Left lobe of liver (tissue), 2 donors: ENCODE results near the gene CCDC171. TPM values are rescaled to one million over a fixed set of nuclear protein-coding genes. Genes with fewer than 3 reads are reported as not detected.

Experiments
- ATAC-seq: fragments of 200-7000 bp; cut with Tn5 transposase; one replicate; pipeline ENCODE4 v1.9.1; 2020; ENCODE audit warnings: mild to moderate bottlenecking, moderate library complexity
- DNase-seq: peaks from one replicate; pipeline ENCODE4 v3.0.0-alpha.2; 2020; ENCODE audit warnings: low spot score
- total RNA-seq: library from RNA; stranded (reverse); gene quantifications from one replicate; pipeline ENCODE4 v1.2.1, GENCODE V29; 2021
- donor health status: DM: no; HTN: no; CAD: no; lungs with moderate emphysema.
- donor health status: DM: no; HTN: yes; CAD: no.

CCDC171 gene
- total RNA-seq, 1 donor from 2014 or later = 0.45 TPM

DNA sequence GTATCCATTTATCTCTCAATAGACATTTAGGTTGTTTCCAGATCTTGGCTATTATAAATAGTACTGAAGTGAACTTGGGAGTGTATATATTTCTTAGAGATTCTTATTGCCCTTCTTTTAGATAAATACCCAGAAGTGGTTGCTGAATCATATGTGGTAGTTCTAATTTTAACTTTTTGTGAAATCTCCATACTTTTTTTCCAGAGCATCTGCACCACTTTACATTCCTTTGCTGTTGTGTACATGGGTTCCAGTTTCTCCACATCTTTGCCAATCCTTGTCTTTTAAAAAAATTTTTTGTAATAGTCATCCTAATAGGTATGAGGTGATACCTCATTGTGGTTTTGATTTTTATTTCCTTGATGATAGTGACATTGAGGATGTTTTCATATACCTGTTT, 303.7 kb downstream of the CCDC171 start:
- DNase-seq (no peak), ATAC-seq (no peak)

DNA sequence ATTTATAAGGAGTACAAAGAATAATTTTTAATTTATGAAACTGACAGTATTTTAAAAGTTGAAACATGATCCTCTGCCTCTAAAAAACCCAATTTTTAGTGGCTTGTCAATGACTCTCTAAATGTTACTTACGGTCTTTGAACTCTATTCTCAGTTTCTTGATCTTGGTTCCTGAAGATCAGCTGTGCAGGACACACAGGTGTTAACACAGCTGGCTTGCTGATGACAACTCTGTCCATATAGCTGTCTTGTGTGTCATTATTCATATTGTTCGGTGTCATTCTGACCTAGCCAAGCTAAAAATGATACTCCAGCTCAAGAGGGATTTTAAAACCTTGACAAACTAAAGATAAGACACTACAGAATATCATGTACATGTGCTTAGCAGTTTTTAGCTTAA, 314.5 kb downstream of the CCDC171 start:
- no peak for DNase-seq
- no peak for ATAC-seq

DNA sequence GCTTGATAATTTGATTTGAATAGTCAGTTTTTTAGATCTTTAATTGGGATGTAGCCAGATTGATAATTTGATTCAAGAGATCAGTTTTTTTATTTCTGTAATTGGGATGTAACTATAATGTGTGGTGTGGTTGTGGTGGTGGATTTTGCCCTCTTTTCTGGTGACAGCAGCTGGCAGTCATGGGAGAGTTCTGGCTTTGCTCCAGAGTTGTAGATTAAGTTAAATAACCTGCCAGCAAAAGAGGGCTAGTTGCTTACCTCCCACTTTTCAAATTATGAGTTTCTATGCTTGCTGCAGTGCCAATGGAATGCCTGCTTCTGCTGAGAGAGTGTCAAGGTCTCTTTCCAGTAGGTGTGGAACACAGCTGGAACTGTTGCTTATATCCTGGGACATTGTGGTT, 315.1 kb downstream of the CCDC171 start:
- DNase-seq = no peak
- no peak for ATAC-seq

DNA sequence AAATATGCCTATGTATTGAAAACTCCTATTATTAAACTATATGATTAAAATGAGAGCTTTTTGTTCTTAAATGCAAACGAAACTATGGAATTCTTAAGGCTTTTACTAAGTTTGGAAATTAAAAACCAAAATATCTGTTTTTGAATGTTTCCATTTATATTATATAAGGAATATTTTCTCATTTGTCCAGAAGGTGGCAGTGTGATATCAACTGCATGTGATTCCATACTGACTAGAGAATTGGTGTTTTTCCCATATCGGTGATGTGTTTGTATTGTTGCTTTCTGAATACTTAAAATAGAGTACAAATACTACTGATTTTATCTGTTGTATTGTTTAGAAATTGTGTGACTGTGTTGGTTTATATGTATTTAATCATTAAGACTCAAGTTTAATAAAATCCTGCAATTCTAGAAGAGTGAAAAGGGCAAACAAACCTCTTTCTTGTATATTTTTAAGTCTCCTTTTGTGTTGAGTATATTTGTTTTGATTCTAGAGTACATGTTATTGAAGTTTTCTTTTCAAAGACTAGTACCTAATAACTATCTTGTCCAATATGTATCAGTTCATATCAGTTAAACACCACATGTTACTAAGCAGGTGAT, 320.8 kb downstream of the CCDC171 start:
- no peak for DNase-seq

DNA sequence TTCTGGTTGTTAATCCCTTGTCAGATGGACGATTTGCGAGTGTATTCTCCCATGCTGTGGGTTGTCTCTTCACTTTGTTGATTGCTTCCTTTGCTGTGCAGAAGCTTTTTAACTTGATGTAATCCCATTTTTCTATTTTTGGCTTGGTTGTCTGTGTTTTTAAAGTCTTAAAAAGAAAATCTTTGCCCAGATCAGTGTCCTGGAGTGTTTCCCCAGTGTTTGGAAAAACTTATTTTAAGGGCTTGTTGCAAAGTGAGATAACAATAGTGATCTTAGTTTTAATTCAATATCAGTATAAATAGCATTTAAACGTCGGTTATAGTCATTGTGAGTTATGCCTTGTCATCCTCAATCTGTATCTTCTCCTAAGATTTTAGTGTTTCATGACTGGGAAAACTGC, 329.5 kb downstream of the CCDC171 start:
- DNase-seq (no peak), ATAC-seq (no peak)

More for the DNA sequence above, 320.8 kb downstream of the CCDC171 start:
- ATAC-seq = peak; percentile 78

DNA sequence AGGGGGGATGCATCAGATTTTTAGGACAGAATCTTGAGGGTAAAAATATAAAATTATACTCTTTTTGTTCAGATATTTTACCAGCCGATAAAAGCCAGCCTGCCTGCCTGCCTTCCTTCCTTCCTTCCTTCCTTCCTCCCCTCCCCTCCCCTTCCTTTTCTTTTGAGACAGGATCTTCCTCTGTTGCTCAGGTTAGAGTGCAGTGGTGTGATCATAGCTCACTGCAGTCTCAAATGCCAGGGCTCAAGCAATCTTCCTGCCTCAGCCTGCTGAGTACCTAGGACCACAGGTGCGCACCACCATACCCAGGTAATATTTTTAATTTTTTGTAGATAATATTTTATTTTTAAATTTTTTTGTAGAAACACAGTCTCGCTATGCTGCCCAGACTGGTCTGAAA, 330.0 kb downstream of the CCDC171 start:
- no peak for ATAC-seq
- DNase-seq = no peak

DNA sequence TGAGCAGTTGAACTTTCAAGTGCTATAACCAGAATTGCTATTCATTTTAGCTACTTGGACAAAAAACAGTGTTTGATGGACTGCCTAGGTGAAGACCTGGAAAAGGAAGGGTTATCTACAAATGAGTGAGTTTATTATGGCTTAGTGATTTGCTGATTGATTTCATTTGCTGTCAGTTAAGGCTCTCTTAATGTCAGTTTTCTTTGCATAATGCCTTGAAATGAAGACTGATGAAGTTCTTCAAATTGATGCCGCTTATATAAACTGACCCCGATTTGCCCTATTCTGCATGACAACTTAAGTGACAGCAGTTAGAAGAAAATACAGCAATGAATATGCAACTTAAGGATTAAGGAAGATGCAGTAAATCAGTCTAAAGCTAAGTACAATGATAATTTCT, 332.6 kb downstream of the CCDC171 start:
- DNase-seq = no peak
- no peak for ATAC-seq

DNA sequence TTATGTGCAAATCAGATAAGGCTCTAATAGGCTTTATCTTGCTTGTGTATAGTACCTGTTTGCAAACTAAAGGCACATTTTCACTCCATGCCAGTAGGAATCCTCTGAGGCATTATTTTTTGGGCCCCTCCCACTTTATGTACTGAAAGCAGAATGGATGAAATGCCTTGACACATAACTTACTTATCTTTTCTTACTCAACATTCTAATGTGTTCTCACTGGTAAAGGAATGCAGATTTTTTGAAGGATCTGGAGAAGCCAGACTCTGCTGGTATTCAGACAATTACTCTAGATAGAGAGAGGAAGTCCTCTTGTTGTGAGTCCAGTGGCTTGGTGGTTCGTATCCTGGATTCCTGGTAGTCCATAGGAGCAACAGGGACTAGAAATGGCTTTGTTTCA, 336.7 kb downstream of the CCDC171 start:
- DNase-seq = no peak
- ATAC-seq = no peak

DNA sequence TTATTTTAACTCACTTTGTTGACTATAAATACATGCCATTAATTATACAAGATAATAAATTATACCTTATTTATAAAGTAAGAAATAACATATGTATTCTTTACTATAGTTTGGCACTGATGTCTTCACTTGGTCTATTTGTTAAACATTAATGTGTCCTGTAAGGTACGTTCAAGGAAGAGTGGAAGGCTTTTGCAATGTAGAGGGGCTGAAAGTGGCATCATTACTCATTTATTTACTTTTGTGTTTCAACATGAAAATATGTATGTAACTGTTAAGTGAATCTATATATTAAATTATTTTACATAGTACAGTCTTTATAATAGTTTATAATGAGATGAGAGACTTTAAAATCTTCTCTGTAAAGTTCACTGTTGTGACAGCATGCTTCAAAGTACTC, 348.7 kb downstream of the CCDC171 start:
- no peak for ATAC-seq

DNA sequence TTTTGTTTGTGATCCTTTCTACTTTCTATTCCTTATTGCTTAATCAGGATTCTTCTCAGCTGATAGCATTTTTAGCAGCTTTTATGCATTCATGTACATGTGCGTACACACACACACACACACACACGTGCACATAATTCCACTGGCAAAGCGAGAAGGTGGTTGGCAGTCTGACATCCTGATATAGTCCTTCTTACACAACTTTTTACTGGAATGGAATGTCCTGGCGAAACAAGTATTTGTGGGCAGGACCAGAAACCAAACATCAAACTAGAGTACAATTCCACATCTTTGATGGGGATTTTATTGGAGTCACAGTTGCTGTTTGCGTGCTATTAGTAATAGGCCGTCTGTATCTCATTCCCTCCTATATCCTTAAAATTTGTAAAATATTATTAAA, 356.5 kb downstream of the CCDC171 start:
- ATAC-seq = peak; percentile 25

More for the DNA sequence above, 348.7 kb downstream of the CCDC171 start:
- DNase-seq = no peak

DNA sequence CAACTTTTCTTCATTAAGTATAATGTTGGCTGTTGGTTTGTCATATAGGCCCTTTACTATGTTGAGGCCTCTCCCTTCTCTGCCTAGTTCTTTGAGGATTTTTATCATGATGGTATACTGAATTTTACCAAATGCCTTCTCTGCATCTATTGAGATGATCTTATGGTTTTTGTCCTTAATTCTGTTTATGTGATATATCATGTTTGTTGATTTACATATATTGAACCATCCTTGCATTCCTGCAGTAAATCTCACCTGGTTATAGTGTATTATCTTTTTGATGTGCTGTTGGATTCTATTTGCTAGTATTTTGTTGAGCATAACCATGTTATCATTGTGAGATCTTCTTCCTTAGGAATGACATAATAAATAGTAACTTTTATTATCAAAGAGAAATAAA, 362.9 kb downstream of the CCDC171 start:
- ATAC-seq (no peak), DNase-seq (no peak)

More for the DNA sequence above, 356.5 kb downstream of the CCDC171 start:
- no peak for DNase-seq

DNA sequence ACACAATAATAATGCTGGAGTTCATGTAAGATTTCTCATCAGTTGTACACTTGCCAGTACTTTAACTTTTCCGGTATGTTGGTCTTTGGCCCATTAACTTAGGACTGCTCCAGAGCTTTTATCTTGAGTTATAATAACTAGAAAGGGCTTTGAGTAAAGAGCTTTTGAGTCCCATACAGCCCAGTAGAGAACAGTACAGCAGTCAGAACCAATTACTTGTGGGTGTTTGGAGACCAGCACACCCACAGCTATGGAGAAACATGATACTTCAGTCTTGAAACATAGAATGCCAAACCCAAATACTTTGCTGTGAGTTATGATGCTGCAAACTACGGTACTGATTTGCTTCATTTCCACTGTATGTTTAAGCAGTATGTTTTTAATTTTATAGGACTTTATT, 374.3 kb downstream of the CCDC171 start:
- ATAC-seq (no peak), DNase-seq (no peak)

DNA sequence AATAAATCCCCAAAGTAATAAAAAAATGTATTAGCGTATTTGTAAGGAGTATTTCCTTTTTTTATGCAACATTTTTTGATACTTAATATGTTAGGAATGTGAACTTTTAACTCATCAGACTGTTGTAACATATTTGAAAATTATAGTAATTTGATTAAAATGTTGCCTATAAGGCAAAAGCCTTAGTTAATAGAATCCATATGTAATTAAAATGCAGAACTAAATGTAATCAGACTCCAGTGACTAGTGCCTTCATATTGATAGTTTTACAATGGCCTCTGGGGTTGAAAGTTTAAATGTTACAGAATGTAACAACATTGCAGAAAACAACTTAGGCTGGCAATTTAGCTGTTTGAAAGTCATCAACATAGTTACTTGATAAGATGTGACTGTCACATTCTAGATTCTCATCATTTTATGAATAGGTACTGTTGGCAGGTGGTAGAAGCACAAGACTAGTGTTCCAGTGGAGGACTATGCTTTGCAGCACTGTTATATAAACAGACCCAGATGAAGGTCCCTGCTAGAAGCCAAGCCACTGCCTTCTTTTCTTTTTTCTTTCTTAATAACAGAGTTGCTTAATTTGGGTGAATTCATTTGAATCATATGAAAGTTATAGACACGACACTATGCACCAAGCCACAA, 382.9 kb downstream of the CCDC171 start:
- DNase-seq = no peak
- no peak for ATAC-seq

DNA sequence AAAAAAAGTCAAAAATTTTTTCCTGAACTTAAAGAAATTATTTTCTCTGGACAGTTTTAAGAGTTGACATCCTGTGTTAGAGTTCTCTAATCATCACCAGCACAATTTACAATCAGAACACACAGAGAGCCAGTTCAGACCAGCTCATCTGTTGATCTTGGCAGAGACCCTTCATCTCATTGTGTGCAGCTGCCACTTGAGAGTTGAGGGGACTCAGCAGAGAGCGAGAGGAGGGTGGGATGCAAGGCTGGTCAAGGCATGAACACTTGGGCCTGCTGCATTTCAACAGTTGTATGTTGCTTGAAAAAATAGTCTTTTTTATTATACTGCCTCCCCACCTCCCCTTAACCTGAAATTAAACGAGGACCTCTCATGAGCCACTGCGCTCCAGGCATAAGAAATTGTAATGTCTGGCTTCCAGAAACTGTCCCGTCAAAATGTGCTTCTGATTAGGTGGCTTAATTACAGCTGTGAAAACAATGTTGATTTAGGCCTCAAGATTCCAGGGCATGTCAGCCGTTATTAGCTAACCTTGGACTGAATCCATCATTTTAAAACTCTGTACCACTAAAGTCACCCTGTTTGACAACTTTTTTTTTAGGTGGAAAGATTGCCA, 383.6 kb downstream of the CCDC171 start:
- ATAC-seq (no peak), DNase-seq (no peak)

DNA sequence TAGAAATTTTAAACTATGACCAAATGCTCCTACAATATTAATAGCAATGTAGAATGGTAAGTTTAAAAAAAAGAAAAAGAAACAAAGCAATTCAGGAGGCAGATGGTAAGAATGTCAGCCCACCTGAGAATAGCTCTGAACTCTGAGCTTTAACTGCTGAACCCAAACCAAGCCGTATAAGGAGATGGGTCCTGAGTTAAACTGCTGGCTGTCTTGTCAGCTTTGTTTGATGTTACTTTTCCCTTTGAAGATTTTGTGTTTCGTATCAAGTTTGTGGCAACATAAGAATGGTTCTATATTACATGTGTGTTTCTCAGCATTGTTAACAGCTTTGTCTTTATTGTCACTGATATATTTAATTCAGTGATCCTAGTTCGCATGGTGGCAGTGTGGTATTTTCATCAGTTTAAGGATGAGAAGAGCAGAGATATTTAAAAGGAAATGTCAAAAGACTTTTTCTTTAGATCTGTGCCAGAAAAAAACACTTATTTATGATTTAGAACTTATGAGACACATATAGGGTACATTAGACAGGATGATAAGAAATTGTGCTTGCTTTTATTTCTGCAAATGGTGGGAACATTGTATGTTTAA, 390.1 kb downstream of the CCDC171 start:
- DNase-seq = no peak
- ATAC-seq = no peak

DNA sequence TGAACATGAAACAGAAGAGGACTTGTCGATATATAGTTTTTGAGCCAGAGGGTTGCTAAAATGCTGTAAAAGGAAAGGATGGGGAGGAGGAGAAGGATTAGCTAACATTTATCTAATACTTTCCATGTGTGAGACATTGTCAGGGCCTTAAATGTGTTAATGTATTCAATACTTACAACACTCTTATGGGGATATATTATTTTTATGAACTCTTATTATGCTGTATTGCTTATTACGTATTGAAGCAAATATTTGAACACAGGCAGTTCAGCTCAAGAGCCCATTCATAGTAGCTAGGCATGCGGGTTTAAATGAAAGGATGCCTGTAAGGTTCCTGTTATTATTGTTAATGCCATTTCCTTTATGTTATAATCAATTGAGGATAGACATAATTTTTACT, 391.5 kb downstream of the CCDC171 start:
- no peak for ATAC-seq
- DNase-seq = no peak

DNA sequence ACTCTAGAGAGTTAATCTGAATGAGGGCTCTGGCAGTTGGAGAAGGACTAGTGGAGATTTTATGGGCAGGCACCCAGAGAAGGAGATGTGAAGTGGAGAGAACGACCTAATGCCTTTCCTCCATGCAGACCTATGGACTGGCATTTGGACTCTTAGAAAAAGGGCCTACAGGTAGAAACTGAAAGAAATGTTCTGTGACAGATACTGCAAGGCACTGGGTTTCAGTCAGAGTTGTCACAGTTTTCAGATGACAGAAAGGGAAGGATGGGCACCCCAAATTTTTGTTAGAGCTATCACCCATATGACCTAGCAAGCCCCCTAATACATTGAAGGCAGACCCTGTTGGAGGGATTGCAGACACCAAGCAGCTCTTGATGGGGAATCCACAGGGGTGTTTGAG, 406.8 kb downstream of the CCDC171 start:
- no peak for ATAC-seq
- DNase-seq = no peak

DNA sequence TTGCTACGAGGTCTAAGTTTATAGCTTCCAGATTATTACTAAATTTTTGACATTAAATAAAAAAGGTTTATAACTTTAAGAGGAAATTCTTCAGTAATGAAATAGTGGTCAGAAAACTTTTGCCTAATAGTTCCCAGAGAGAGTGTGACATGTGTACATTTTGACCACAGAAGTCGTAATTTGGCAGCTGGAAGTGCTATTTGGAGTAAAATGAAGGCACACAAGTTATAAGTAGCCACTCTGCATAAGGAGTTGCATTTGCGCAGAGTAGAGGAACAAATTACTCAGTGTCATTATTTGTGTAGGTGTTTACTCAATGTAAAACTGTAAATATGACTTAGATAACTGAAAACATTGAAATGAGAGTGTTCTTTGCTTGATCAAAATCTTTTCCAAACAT, 408.4 kb downstream of the CCDC171 start:
- no peak for DNase-seq
- ATAC-seq = no peak

DNA sequence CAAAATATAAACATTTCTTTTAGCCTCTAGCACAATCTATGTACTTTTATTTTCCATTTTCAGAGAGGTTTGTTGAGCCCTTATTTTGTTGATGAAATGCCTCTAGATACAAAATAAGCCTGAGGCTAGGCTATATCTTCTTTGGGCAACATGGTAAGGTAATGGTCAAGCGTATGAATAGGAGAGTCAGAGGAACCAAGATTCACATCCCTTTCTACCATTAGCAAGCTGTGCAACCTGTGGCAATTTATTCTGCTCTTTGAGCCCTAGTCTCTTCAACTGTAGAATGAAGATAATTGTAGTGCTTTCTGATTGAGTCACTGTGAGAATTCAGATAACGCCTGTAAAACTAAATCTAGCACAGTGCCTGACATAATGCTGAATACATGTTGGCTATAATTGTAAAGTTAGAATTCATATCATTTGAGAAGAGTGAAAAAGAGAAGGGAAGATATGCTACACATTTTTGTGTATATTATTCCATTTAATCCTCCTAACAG, 412.5 kb downstream of the CCDC171 start:
- ATAC-seq (no peak), DNase-seq (no peak)

DNA sequence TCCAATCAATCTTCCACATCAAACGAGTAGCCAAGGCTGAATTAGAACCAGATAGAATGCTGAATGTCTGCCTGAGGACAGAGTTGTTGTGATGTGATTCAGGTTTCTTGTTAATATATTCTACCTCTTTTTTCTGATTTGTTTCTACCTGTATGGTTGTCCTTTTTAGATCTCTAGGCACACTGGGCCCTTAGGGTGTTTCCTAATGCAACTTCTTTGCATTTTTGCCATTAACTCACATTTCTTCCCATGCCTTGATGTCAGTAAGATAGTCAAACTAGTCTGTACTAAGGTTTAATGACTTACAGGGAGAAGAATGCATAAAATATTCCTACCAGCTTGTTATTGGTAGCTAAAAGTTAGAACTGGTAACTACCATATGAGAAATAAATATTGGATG, 413.6 kb downstream of the CCDC171 start:
- no peak for ATAC-seq
- no peak for DNase-seq

DNA sequence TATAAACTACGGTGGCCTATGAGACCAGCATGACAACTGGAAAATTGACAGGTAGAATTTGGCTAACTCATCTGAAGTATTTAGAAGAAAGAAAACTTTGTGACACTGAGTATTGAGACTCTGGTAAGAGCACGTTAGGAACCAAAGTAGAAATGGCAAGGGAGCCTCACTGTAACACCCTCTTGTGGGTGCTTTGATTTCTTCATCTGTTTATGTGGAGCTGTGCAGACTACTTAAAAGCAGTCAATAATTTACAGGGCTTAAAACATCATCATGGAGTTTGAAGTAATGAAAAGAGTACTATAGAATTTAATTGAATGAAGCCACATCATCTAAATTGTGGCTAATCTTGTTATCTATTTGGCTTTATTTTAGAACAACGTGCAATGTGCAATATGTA, 414.2 kb downstream of the CCDC171 start:
- DNase-seq = no peak
- no peak for ATAC-seq

DNA sequence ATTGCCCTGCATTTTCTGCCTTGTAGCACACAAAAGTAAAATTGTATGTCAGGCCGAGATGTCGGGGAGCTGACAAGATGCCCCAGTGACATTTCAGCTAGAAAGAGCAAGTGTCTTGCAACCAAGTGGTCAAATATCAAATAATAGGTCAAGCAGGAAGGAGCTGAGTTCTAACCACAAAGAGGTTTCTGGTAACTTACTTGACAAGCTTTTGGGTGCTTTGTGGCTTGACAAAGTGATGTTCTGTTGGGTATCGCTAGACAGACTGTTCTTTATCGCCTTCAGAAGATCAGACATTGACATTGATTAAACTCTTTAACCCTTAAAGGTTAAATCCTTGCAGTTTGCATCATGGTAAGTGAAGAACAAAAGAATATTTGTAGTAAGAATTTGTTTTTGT, 419.9 kb downstream of the CCDC171 start:
- no peak for ATAC-seq
- DNase-seq = no peak
